Stomach (tissue), 4 donors: Measurements from ENCODE around the gene GPRIN1.

ENCODE experiments used
- CTCF ChIP-seq, 7 experiments: fragments of 450-650 bp in 4 of 7; fragments of 200-600 bp in 3 of 7; sonication (generic) in 3 of 7; IDR thresholded peaks; one replicate each; pipeline ENCODE4 v1.5.1; 2016 to 2019; ENCODE audit warnings: antibody characterized with exemption in 7 of 7, control low read depth in 2 of 7, mild to moderate bottlenecking in 1 of 7
- POLR2A ChIP-seq, 4 donors: fragments of 450-650 bp; IDR thresholded peaks; one replicate each; pipeline ENCODE4 v1.6.1; 2016; ENCODE audit warnings: antibody characterized with exemption in 4 of 4, control low read depth in 2 of 4, mild to moderate bottlenecking in 1 of 4, moderate library complexity in 1 of 4
- POLR2AphosphoS5 ChIP-seq, 3 donors: sonication (generic); formaldehyde crosslinking; IDR thresholded peaks; one replicate each; pipeline ENCODE4 v1.6.1; 2016; ENCODE audit warnings: antibody characterized with exemption in 3 of 3

GRCh38 chr5:176616511-176616910, 6.6 kb upstream of the GPRIN1 start:
- no peak for TF ChIP-seq POLR2AphosphoS5 (IDR thresholded peaks at IDR 0.05)
- no peak for TF ChIP-seq CTCF (IDR thresholded peaks at IDR 0.05)
- TF ChIP-seq POLR2A (IDR thresholded peaks at IDR 0.05): no peak
